Ovary (tissue), 3 donors: Measurements from ENCODE around the gene TEX2.

Experiments
- CTCF ChIP-seq, 3 donors: fragments of 450-650 bp in 2 of 3; fragments of 200-600 bp in 1 of 3; IDR thresholded peaks; one replicate each; pipeline versions ENCODE4 v1.5.1 to v1.8.0; 2016 to 2022; ENCODE audit warnings: antibody characterized with exemption in 3 of 3, mild to moderate bottlenecking in 1 of 3
- POLR2A ChIP-seq: fragments of 450-650 bp; IDR thresholded peaks from one replicate; pipeline ENCODE4 v1.6.1; 2017; ENCODE audit warnings: antibody characterized with exemption, mild to moderate bottlenecking, moderate library complexity
- donor health status: DM: no; HTN: no; CAD: no.

GRCh38 chr17:64151016-64151368 lies 112.1 kb downstream of the TEX2 start:
- TF ChIP-seq CTCF (IDR thresholded peaks at IDR 0.05) (no peak), POLR2A (no peak)
